Stimulated activated effector memory CD8-positive, alpha-beta T cell treated with anti-CD3 and anti-CD28 coated beads, Interleukin-12 subunit alpha, Interleukin-12 subunit beta, amount 100 ng/mL, for 72 hours (primary cell): ENCODE data around the gene RAD54L.
A peak's percentile ranks its signal among the peaks of the same experiment; 100 is the strongest.
"Not testable (repeated sequence)": the region's sequence is repeated elsewhere in the genome, so short reads cannot be mapped to it uniquely, and the experiment has no call there.

Experiments
- ATAC-seq: fragments of 150-1000 bp; cut with Tn5 transposase; 2 replicates; pipeline ENCODE4 v1.10.0; 2021
- DNase-seq, 2 donors: peaks; one replicate each; pipeline ENCODE4 v3.0.0; 2021 to 2022; ENCODE audit warnings: low spot score in 2 of 2
- H3K27ac Mint-ChIP-seq: one replicate; pipeline ENCODE4 v1.8.0; 2022; ENCODE audit warnings: mild to moderate bottlenecking, mixed read lengths
- H3K36me3 Mint-ChIP-seq: one replicate; pipeline ENCODE4 v1.8.0; 2022; ENCODE audit warnings: mild to moderate bottlenecking, mixed read lengths
- H3K4me1 Mint-ChIP-seq: one replicate; pipeline ENCODE4 v1.8.0; 2022; ENCODE audit warnings: mixed read lengths
- H3K4me3 Mint-ChIP-seq: one replicate; pipeline ENCODE4 v1.8.0; 2022; ENCODE audit warnings: mild to moderate bottlenecking, mixed read lengths
- H3K9me3 Mint-ChIP-seq: one replicate; pipeline ENCODE4 v1.8.0; 2022; ENCODE audit warnings: mixed read lengths

Gene RAD54L

GRCh38 chr1:46221749-46222148 lies 25.8 kb upstream of the RAD54L start:
- H3K4me3 Mint-ChIP-seq, result no peak overlapping the region
- no peak overlapping the region for H3K27ac Mint-ChIP-seq
- peaks cover 6% of the 10 kb centered on the region for H3K4me1 Mint-ChIP-seq
- ATAC-seq (no peak), DNase-seq (no peak)
- H3K36me3 Mint-ChIP-seq, result no peaks in the 10 kb centered on the region
- H3K9me3 Mint-ChIP-seq, result no peaks in the 10 kb centered on the region

- H3K4me3 Mint-ChIP-seq, H3K9me3 Mint-ChIP-seq, ATAC-seq, H3K27ac Mint-ChIP-seq, H3K36me3 Mint-ChIP-seq, DNase-seq, H3K4me1 Mint-ChIP-seq: not testable (repeated sequence)
These were observed 24.5 kb upstream of the RAD54L start for GRCh38 chr1:46223055-46223454.

- Mint-ChIP-seq H3K27ac (no peak overlapping the region), H3K4me3 (no peak overlapping the region), H3K9me3 (no peaks in the 10 kb centered on the region), H3K36me3 (no peaks in the 10 kb centered on the region), H3K4me1 (peaks cover 6% of the 10 kb centered on the region)
- peak; percentile 35 to 77 for DNase-seq
- ATAC-seq, result peak; percentile 93
These were observed 24.1 kb upstream of the RAD54L start for GRCh38 chr1:46223472-46223943.

- H3K4me1 Mint-ChIP-seq, result peaks cover 6% of the 10 kb centered on the region
- no peaks in the 10 kb centered on the region for H3K36me3 Mint-ChIP-seq
- H3K4me3 Mint-ChIP-seq, result no peak overlapping the region
- ATAC-seq (no peak), DNase-seq (no peak)
- H3K27ac Mint-ChIP-seq, result no peak overlapping the region
- H3K9me3 Mint-ChIP-seq, result no peaks in the 10 kb centered on the region
These were observed 22.6 kb upstream of the RAD54L start for GRCh38 chr1:46224966-46225365.

- H3K27ac Mint-ChIP-seq, H3K4me1 Mint-ChIP-seq, H3K9me3 Mint-ChIP-seq, H3K4me3 Mint-ChIP-seq, H3K36me3 Mint-ChIP-seq, DNase-seq, ATAC-seq: not testable (repeated sequence)
These were observed 16.3 kb upstream of the RAD54L start for GRCh38 chr1:46231231-46231630.

GRCh38 chr1:46236882-46237281 lies 10.7 kb upstream of the RAD54L start:
- no peak for DNase-seq
- Mint-ChIP-seq H3K9me3 (no peaks in the 10 kb centered on the region), H3K27ac (no peak overlapping the region), H3K4me3 (no peak overlapping the region), H3K4me1 (no peaks in the 10 kb centered on the region), H3K36me3 (no peaks in the 10 kb centered on the region)
- ATAC-seq, result no peak

GRCh38 chr1:46238865-46239264 lies 8.7 kb upstream of the RAD54L start:
- not testable (repeated sequence) for H3K4me1 Mint-ChIP-seq, H3K36me3 Mint-ChIP-seq, H3K4me3 Mint-ChIP-seq, H3K9me3 Mint-ChIP-seq, ATAC-seq, H3K27ac Mint-ChIP-seq, DNase-seq

GRCh38 chr1:46241733-46242132 lies 5.8 kb upstream of the RAD54L start:
- not testable (repeated sequence) for DNase-seq, H3K4me3 Mint-ChIP-seq, H3K36me3 Mint-ChIP-seq, H3K27ac Mint-ChIP-seq, H3K9me3 Mint-ChIP-seq, H3K4me1 Mint-ChIP-seq, ATAC-seq

- no peaks in the 10 kb centered on the region for H3K9me3 Mint-ChIP-seq
- H3K27ac Mint-ChIP-seq, result no peak overlapping the region
- peaks cover 14% of the 10 kb centered on the region for H3K4me1 Mint-ChIP-seq
- no peak for ATAC-seq
- DNase-seq, result no peak
- H3K4me3 Mint-ChIP-seq, result no peak overlapping the region
- H3K36me3 Mint-ChIP-seq, result peaks cover 6% of the 10 kb centered on the region
These were observed 4.6 kb upstream of the RAD54L start for GRCh38 chr1:46242918-46243317.

GRCh38 chr1:46243831-46244230 lies 3.7 kb upstream of the RAD54L start:
- not testable (repeated sequence) for ATAC-seq, DNase-seq
- H3K4me1 Mint-ChIP-seq, result peaks cover 23% of the 10 kb centered on the region

GRCh38 chr1:46244656-46245371 lies 2.7 kb upstream of the RAD54L start:
- H3K4me3 Mint-ChIP-seq, result no peak overlapping the region
- no peaks in the 10 kb centered on the region for H3K9me3 Mint-ChIP-seq
- ATAC-seq, result no peak
- H3K27ac Mint-ChIP-seq, result no peak overlapping the region
- peaks cover 25% of the 10 kb centered on the region for H3K36me3 Mint-ChIP-seq
- DNase-seq, result no peak
- H3K4me1 Mint-ChIP-seq, result peaks cover 27% of the 10 kb centered on the region

More at GRCh38 chr1:46243831-46244230, 3.7 kb upstream of the RAD54L start:
- H3K9me3 Mint-ChIP-seq, H3K27ac Mint-ChIP-seq, H3K4me3 Mint-ChIP-seq: not testable (repeated sequence)
- H3K36me3 Mint-ChIP-seq, result peaks cover 15% of the 10 kb centered on the region

- Mint-ChIP-seq H3K4me1 (peaks cover 27% of the 10 kb centered on the region), H3K27ac (peak overlapping the region; percentile 93), H3K4me3 (peak overlapping the region; percentile 89), H3K36me3 (peaks cover 38% of the 10 kb centered on the region)
- not testable (repeated sequence) for ATAC-seq, H3K9me3 Mint-ChIP-seq, DNase-seq
These were observed 1.4 kb upstream of the RAD54L start for GRCh38 chr1:46246136-46246535.

- Mint-ChIP-seq H3K4me1 (peaks cover 27% of the 10 kb centered on the region), H3K9me3 (no peaks in the 10 kb centered on the region), H3K4me3 (peak overlapping the region; percentile 89), H3K36me3 (peaks cover 45% of the 10 kb centered on the region), H3K27ac (peak overlapping the region; percentile 93)
- peak in 1 of 2 donors; percentile 87 for DNase-seq
- peak; percentile 76 for ATAC-seq
These were observed 771 bp upstream of the RAD54L start for GRCh38 chr1:46246548-46247435.

- DNase-seq (peak; percentile 17 to 67), ATAC-seq (peak; percentile 3)
- Mint-ChIP-seq H3K4me3 (peak overlapping the region; percentile 89), H3K4me1 (peaks cover 35% of the 10 kb centered on the region), H3K36me3 (peaks cover 60% of the 10 kb centered on the region), H3K9me3 (no peaks in the 10 kb centered on the region), H3K27ac (peak overlapping the region; percentile 93)
These were observed 758 bp downstream of the RAD54L start for GRCh38 chr1:46248122-46248920.

- Mint-ChIP-seq H3K9me3 (no peaks in the 10 kb centered on the region), H3K36me3 (peaks cover 91% of the 10 kb centered on the region), H3K27ac (no peak overlapping the region), H3K4me1 (peaks cover 8% of the 10 kb centered on the region), H3K4me3 (no peak overlapping the region)
- DNase-seq (no peak), ATAC-seq (no peak)
These were observed 7.1 kb downstream of the RAD54L start for GRCh38 chr1:46254668-46255067.
